Activated CD8-positive, alpha-beta memory T cell treated with anti-CD3 and anti-CD28 coated beads, Interleukin-2, amount 10 ng/mL, durations not matched to agents 7 days and 5 days (primary cell): Measurements from ENCODE around the gene PSMB11. TPM values are rescaled to one million over a fixed set of nuclear protein-coding genes. Genes with fewer than 3 reads are reported as not detected.
A peak's percentile ranks its signal among the peaks of the same experiment; 100 is the strongest.

Source experiments
- ATAC-seq: fragments of 150-1000 bp; cut with Tn5 transposase; one replicate; pipeline ENCODE4 v1.10.0; 2021; ENCODE audit warnings: moderate library complexity
- CTCF ChIA-PET: fragments of 350-600 bp; sonication (Branson Sonifier 250); formaldehyde crosslinking; loops from one replicate; lab custom pipeline; 2021; ENCODE audit warnings: antibody characterized with exemption; lab: Charles Lee
- DNase-seq: peaks from one replicate; pipeline ENCODE4 v3.0.0-alpha.2; 2020
- H3K27ac Mint-ChIP-seq: one replicate; pipeline ENCODE4 v1.8.0; 2021; ENCODE audit warnings: mild to moderate bottlenecking, mixed read lengths
- H3K27me3 Mint-ChIP-seq: one replicate; pipeline ENCODE4 v1.8.0; 2021; ENCODE audit warnings: mixed read lengths
- H3K36me3 Mint-ChIP-seq: one replicate; pipeline ENCODE4 v1.8.0; 2021; ENCODE audit warnings: mild to moderate bottlenecking, mixed read lengths
- H3K4me1 Mint-ChIP-seq: one replicate; pipeline ENCODE4 v1.8.0; 2021; ENCODE audit warnings: mixed read lengths
- H3K4me3 Mint-ChIP-seq: one replicate; pipeline ENCODE4 v1.8.0; 2021; ENCODE audit warnings: mild to moderate bottlenecking, moderate library complexity, mixed read lengths
- H3K9me3 Mint-ChIP-seq: one replicate; pipeline ENCODE4 v1.8.0; 2022; ENCODE audit warnings: low read depth, mixed read lengths
- total RNA-seq, 2 experiments: library from RNA; stranded (reverse); gene quantifications; one replicate each; pipeline ENCODE4 v1.2.3, GENCODE V29; 2021

PSMB11 gene
- total RNA-seq, 2 experiments from 2014 or later = not detected

- Mint-ChIP-seq H3K9me3 (no peaks in the 10 kb centered on the region), H3K4me3 (no peak overlapping the region), H3K4me1 (peaks cover 7% of the 10 kb centered on the region), H3K36me3 (no peaks in the 10 kb centered on the region), H3K27ac (no peak overlapping the region), H3K27me3 (peaks cover 3% of the 10 kb centered on the region)
- no peak for DNase-seq
- CTCF ChIA-PET = interaction anchor here (0.6 to 19.1 kb wide), 9 partner anchors 11 to 78 kb away, joined by 3 to 867 read pairs (median 4); partner anchors contain the start of gene AJUBA
- ATAC-seq = no peak
These were observed 9.4 kb downstream of the PSMB11 start for GRCh38 chr14:23051141-23052057.

GRCh38 chr14:23052182-23052623, 10.2 kb downstream of the PSMB11 start:
- CTCF ChIA-PET = interaction anchor here (1.1 to 19.1 kb wide), 8 partner anchors 10 to 81 kb away, joined by 3 to 867 read pairs (median 4); partner anchors contain the start of gene AJUBA
- H3K36me3 Mint-ChIP-seq = no peaks in the 10 kb centered on the region
- H3K27ac Mint-ChIP-seq = no peak overlapping the region
- ATAC-seq = no peak
- no peak for DNase-seq
- H3K4me3 Mint-ChIP-seq = no peak overlapping the region
- H3K27me3 Mint-ChIP-seq = peaks cover 8% of the 10 kb centered on the region
- peaks cover 12% of the 10 kb centered on the region for H3K4me1 Mint-ChIP-seq
- no peaks in the 10 kb centered on the region for H3K9me3 Mint-ChIP-seq

DNA sequence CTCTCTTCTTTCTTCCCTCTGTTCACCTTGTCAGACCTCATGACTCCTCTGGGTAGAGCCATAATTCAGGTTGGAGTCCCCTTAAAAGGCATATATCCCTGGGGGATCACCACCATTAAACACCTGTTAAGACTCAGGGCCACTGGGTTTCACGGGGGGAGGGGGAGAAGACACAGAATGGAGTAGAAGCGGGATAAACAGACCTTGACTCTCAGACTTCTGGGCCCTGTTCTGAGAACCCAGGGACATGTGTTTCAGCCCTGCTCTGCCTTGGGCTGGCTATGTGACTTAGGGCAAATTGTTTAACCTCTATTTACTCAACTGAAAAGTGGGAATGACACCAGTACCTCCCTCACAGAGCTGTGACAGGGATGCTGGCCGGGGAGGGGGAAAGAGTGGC, 10.7 kb downstream of the PSMB11 start:
- Mint-ChIP-seq H3K4me3 (no peak overlapping the region), H3K9me3 (no peaks in the 10 kb centered on the region), H3K27ac (peak overlapping the region; percentile 33), H3K36me3 (no peaks in the 10 kb centered on the region), H3K4me1 (peaks cover 12% of the 10 kb centered on the region), H3K27me3 (peaks cover 8% of the 10 kb centered on the region)
- CTCF ChIA-PET = interaction anchor here (1.3 to 19.1 kb wide), 4 partner anchors 9 to 81 kb away, joined by 3 to 867 read pairs (median 78); partner anchors contain the start of gene AJUBA
- ATAC-seq (no peak), DNase-seq (no peak)

GRCh38 chr14:23053426-23053825, 11.4 kb downstream of the PSMB11 start:
- Mint-ChIP-seq H3K9me3 (no peaks in the 10 kb centered on the region), H3K4me3 (no peak overlapping the region), H3K36me3 (peaks cover 1% of the 10 kb centered on the region), H3K27ac (no peak overlapping the region), H3K27me3 (peaks cover 8% of the 10 kb centered on the region), H3K4me1 (peaks cover 14% of the 10 kb centered on the region)
- no peak for ATAC-seq
- CTCF ChIA-PET = interaction anchor here (1.8 to 19.1 kb wide), 4 partner anchors 13 to 82 kb away, joined by 9 to 867 read pairs (median 78); partner anchors contain the start of gene AJUBA
- DNase-seq = no peak

GRCh38 chr14:23054000-23054811, 12.2 kb downstream of the PSMB11 start:
- Mint-ChIP-seq H3K9me3 (no peaks in the 10 kb centered on the region), H3K4me1 (peaks cover 15% of the 10 kb centered on the region), H3K27ac (no peak overlapping the region), H3K4me3 (no peak overlapping the region), H3K36me3 (peaks cover 1% of the 10 kb centered on the region), H3K27me3 (peaks cover 8% of the 10 kb centered on the region)
- ATAC-seq (no peak), DNase-seq (peak; percentile 54)
- CTCF ChIA-PET = interaction anchor here (0.8 to 19.1 kb wide), 12 partner anchors 14 to 131 kb away, joined by 3 to 867 read pairs (median 8); partner anchors contain the start of gene AJUBA

DNA sequence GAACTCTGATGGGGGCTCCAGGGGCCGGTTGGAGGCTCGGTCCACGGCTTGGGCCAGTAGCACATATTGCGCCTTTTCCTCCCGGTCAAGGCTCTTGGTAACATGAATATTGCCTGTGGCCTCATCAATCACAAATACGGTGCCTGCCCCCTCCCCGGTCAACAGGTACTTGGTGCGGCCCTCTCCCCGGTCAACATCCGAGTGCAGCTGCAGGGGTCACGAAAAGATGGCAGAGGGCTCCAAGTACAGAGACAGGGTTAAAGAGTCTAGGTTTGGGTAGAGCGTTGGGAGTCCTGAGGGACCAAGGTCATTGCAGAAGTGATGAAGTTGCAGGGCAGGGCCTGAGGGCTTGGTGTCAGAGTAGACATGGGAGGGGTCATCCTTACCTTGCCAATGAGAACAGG, 13.1 kb downstream of the PSMB11 start:
- DNase-seq (no peak), ATAC-seq (no peak)
- H3K4me1 Mint-ChIP-seq = peaks cover 16% of the 10 kb centered on the region
- no peak overlapping the region for H3K4me3 Mint-ChIP-seq
- peaks cover 4% of the 10 kb centered on the region for H3K36me3 Mint-ChIP-seq
- peaks cover 8% of the 10 kb centered on the region for H3K27me3 Mint-ChIP-seq
- no peak overlapping the region for H3K27ac Mint-ChIP-seq
- H3K9me3 Mint-ChIP-seq = no peaks in the 10 kb centered on the region
- CTCF ChIA-PET = interaction anchor here (0.6 to 19.1 kb wide), 18 partner anchors 13 to 485 kb away, joined by 3 to 867 read pairs (median 5); partner anchors contain the start of genes AJUBA and PSMB11

- ATAC-seq (no peak), DNase-seq (no peak)
- H3K27me3 Mint-ChIP-seq = peaks cover 8% of the 10 kb centered on the region
- peaks cover 16% of the 10 kb centered on the region for H3K4me1 Mint-ChIP-seq
- no peak overlapping the region for H3K4me3 Mint-ChIP-seq
- no peak overlapping the region for H3K27ac Mint-ChIP-seq
- H3K9me3 Mint-ChIP-seq = no peaks in the 10 kb centered on the region
- peaks cover 5% of the 10 kb centered on the region for H3K36me3 Mint-ChIP-seq
- CTCF ChIA-PET = interaction anchor here (0.6 to 19.1 kb wide), 19 partner anchors 13 to 486 kb away, joined by 3 to 867 read pairs (median 5); partner anchors contain the start of genes AJUBA and PSMB11
These were observed 13.7 kb downstream of the PSMB11 start for GRCh38 chr14:23055621-23056144.

DNA sequence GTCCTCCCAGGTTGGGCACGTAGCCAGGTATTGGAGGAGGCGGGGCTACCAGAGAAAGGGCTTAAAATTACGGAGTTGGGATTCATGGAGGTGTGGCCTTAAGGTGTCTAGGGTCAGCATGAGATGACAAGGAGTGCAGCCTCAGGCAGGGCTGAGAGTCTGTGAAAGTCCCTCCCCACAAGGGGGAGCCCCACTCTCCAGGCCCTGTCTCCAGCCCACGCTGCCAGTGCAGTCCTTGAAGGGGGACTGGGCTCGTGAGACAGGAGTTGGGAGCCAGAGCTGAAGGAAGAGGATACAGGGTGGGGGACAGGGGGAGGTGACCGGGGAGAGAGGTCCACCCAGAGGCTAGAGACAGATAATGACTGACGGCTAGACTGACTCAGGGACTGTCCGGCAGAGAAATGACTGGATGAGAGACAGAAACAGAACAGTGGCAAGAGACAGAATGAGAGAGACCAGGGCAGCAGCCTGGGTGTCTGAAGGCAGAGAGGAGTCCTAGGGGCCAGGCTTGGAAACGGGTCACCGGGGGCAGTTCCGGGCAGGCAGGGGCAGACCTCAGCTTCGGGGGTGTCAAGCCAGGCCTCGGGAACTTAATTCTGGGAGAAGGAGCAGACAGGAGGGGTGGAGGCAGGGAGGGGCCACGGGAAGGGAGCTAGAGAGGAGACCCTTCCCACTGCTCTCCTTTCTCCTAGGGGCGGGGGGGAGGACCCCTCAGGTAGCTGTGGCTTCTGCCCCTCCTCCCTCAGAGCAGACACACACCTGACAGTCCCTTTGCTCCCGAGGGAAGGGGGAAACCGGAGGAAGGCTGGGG, 14.3 kb downstream of the PSMB11 start:
- Mint-ChIP-seq H3K4me3 (peak overlapping the region; percentile 67), H3K27me3 (peaks cover 8% of the 10 kb centered on the region), H3K27ac (no peak overlapping the region), H3K4me1 (peaks cover 16% of the 10 kb centered on the region), H3K36me3 (peaks cover 11% of the 10 kb centered on the region), H3K9me3 (no peaks in the 10 kb centered on the region)
- DNase-seq (peak; percentile 79), ATAC-seq (peak; percentile 64)
- CTCF ChIA-PET = interaction anchor here (0.8 to 19.1 kb wide), 19 partner anchors 10 to 486 kb away, joined by 3 to 867 read pairs (median 5); partner anchors contain the start of genes AJUBA and PSMB11

DNA sequence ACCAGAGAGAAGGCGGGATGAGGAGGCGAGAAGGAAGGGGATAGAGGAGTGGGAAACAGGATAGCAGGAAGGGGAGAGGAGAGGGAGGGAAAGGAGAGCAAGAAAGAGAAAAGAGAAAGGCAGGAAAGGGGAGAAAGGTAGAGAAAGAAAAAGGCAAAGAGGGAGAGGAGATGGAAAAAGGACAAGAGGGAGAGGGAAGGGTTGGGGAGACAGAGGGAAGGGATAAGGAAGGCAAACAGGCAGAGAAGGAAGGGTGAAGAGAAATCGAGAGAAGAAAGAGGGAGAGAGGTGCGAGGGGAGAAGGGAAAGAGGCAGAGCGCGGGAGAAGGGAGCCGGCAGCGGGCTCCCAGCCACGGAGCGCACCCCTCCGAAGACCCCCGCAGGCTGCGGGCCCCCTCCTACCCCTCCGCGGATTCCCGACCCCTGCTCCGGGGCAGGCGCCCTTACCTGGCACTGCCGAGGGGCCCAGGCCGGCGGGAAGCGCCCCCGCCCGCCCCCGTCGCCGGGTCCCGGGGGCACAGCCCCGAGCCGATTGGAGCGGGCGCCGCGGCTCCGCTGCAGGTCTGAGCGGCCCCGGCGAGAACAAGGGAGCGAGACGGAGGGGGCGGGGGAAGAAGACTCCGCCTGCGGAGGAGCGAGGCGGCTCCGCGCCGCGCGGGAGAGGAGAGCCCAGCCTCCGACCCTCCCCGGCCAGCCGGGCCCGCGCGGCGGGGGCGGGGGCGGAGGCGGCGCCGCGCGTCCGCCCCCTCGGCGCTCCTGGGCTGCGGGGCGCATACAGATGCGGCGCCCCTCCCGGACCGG, 15.1 kb downstream of the PSMB11 start, which contains the start of gene CDH24:
CDH24 (minus strand) TSS at position 565 of the 801 bp plus-strand sequence. CDS start 1,787 bp downstream, outside the sequence.
- peak; percentile 81 for DNase-seq
- CTCF ChIA-PET = interaction anchor here (0.8 to 19.1 kb wide), 53 partner anchors 10 to 497 kb away, joined by 3 to 867 read pairs (median 5); partner anchors contain the start of genes ACIN1, AJUBA, C14orf119 and HAUS4
- Mint-ChIP-seq H3K27me3 (peaks cover 8% of the 10 kb centered on the region), H3K4me1 (peaks cover 16% of the 10 kb centered on the region), H3K27ac (peak within 1 kb of the TSS; percentile 43), H3K36me3 (peaks cover 12% of the 10 kb centered on the region), H3K9me3 (no peaks in the 10 kb centered on the region), H3K4me3 (peak within 1 kb of the TSS; percentile 77)
- ATAC-seq = peak; percentile 82

DNA sequence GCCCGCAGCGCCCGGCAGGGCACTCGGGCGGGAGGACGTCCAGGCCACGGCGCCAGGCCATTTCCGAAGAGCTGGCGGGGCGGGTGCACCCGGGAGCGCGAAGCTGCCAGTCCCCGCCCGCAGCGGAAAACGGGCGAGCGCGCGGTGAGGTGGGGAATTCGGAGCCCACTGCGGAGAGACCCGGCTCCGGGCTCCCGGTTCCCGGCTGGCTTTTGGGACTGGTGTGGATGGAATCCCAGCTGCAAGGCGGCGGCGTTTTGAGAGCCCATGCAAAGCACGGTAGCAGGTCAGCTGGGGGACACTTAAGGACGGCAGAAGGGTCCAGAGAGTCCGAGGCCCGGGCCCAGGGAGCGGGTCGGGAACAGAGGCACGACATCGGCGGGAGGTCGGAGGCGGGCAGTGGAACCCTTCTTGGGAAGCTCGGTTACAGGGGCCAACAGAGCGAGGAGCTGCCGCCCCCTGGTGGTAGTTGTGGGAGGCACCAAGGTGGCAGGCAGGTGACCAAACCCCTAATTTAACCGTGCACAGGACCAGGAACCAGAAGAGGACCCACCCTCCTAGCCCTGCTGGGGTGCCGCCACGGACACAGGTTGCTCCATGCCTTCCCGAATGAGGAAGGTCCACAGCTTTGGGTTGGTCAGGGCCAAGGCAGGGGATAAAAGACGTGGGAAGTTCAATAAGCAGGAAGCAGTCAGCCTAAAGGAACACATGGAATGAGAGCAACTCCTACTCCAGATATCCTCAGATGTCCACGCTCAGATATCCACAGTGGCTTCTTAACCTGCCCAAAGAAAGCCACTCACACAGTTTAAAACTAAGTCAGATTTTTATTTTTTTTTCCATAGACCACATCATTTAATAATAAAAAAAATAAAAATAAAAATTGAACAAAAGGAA, 16.0 kb downstream of the PSMB11 start:
- no peaks in the 10 kb centered on the region for H3K9me3 Mint-ChIP-seq
- no peak overlapping the region for H3K27ac Mint-ChIP-seq
- H3K4me1 Mint-ChIP-seq = peaks cover 16% of the 10 kb centered on the region
- peak overlapping the region; percentile 77 for H3K4me3 Mint-ChIP-seq
- peaks cover 8% of the 10 kb centered on the region for H3K27me3 Mint-ChIP-seq
- peak; percentile 92 for DNase-seq
- CTCF ChIA-PET = interaction anchor here (0.8 to 19.1 kb wide), 44 partner anchors 10 to 498 kb away, joined by 3 to 867 read pairs (median 6); partner anchors contain the start of genes ACIN1, AJUBA, C14orf119 and HAUS4
- H3K36me3 Mint-ChIP-seq = peaks cover 20% of the 10 kb centered on the region
- ATAC-seq = peak; percentile 77
